Esophagus squamous epithelium (tissue), 5 donors: ENCODE measurements around the gene BRMS1L. TPM values are rescaled to one million over a fixed set of nuclear protein-coding genes. Genes with fewer than 3 reads are reported as not detected.

Source experiments
- DNase-seq: peaks from one replicate; lab custom pipeline; 2025; lab: John Stamatoyannopoulos, UW
- H3K27ac ChIP-seq, 4 donors: fragments of 200-600 bp; sonication (generic); one replicate each; pipeline ENCODE4 v1.5.1; 2016 to 2019; ENCODE audit warnings: mild to moderate bottlenecking in 1 of 4
- H3K27me3 ChIP-seq, 4 donors: fragments of 200-600 bp; sonication (generic); 1 replicate in 3 of 4; 2 replicates in 1 of 4; pipeline versions ENCODE4 v1.5.1 to v1.6.0; 2017 to 2021; ENCODE audit warnings: antibody characterized with exemption in 1 of 4
- H3K36me3 ChIP-seq, 3 donors: fragments of 200-600 bp; sonication (generic); one replicate each; pipeline ENCODE4 v1.5.1; 2016 to 2019
- H3K4me1 ChIP-seq, 3 donors: fragments of 200-600 bp; sonication (generic); one replicate each; pipeline ENCODE4 v1.5.1; 2017 to 2019
- H3K4me3 ChIP-seq, 4 donors: fragments of 200-600 bp; sonication (generic); 1 replicate in 3 of 4; 2 replicates in 1 of 4; pipeline ENCODE4 v1.5.1; 2016 to 2019; ENCODE audit warnings: mild to moderate bottlenecking in 2 of 4, moderate library complexity in 1 of 4
- H3K9me3 ChIP-seq, 3 donors: fragments of 200-600 bp; sonication (generic); one replicate each; pipeline ENCODE4 v1.5.1; 2016 to 2019
- CTCF ChIP-seq, 6 experiments: fragments of 450-650 bp in 4 of 6; fragments of 200-600 bp in 2 of 6; sonication (generic) in 2 of 6; IDR thresholded peaks; one replicate each; pipeline ENCODE4 v1.5.1; 2016 to 2019; ENCODE audit warnings: antibody characterized with exemption in 6 of 6, mild to moderate bottlenecking in 4 of 6, moderate library complexity in 4 of 6
- POLR2A ChIP-seq, 4 donors: fragments of 450-650 bp; IDR thresholded peaks; one replicate each; pipeline ENCODE4 v1.6.1; 2017; ENCODE audit warnings: antibody characterized with exemption in 4 of 4, mild to moderate bottlenecking in 4 of 4, moderate library complexity in 3 of 4
- WGBS, 2 donors: methylation state at CpG; one replicate each; pipeline ENCODE4 v1.1.5; 2018; 5-methylcytosine and 5-hydroxymethylcytosine counted together
- intact Hi-C: fragments of 100-400 bp; cut with DNase I; formaldehyde crosslinking; loops from one replicate; pipeline ENCODE4 v1.15.0; 2022
- total RNA-seq, 4 donors: library from RNA; depleted of rRNA; stranded (reverse); fragments of >200 nt; gene quantifications; one replicate each; pipeline ENCODE4 v1.1.0, GENCODE V29; 2016
- donor health status: DM: yes; HTN: yes; CAD: no.

Gene BRMS1L
- total RNA-seq, 4 donors from 2014 or later: 2.4 to 9.0 (median 5.3) TPM

- intact Hi-C loops: no loop called here
- Histone ChIP-seq H3K27ac (no peak overlapping the region), H3K36me3 (peaks cover 0 to 42% (median 0%) of the 10 kb centered on the region in 3 donors), H3K4me1 (peaks cover 0 to 23% (median 0%) of the 10 kb centered on the region in 3 donors), H3K9me3 (peaks cover 0 to 5% (median 0%) of the 10 kb centered on the region in 3 donors), H3K4me3 (no peak overlapping the region), H3K27me3 (no peaks in the 10 kb centered on the region)
- TF ChIP-seq CTCF (IDR thresholded peaks at IDR 0.05): no peak
- WGBS, 2 donors: 88% methylated on average over 1 of the region's 1 CpG; no CpG with 5 or more reads in 1 of the 2 donors
- no peak for DNase-seq
Observed at GRCh38 chr14:35854696-35855270, 28.6 kb downstream of the BRMS1L start.

GRCh38 chr14:35855876-35856481, 29.8 kb downstream of the BRMS1L start:
- intact Hi-C loops: no loop called here
- peaks cover 0 to 5% (median 0%) of the 10 kb centered on the region in 3 donors for H3K9me3 ChIP-seq
- DNase-seq: no peak
- no peaks in the 10 kb centered on the region for H3K27me3 ChIP-seq
- H3K4me1 ChIP-seq: peaks cover 0 to 23% (median 0%) of the 10 kb centered on the region in 3 donors
- WGBS, 2 donors: 42 to 50% methylated on average over 6 of the region's 6 CpGs
- TF ChIP-seq CTCF (IDR thresholded peaks at IDR 0.05) (no peak), POLR2A (IDR thresholded peaks at IDR 0.05) (no peak)
- peaks cover 0 to 40% (median 0%) of the 10 kb centered on the region in 3 donors for H3K36me3 ChIP-seq
- H3K4me3 ChIP-seq: no peak overlapping the region
- no peak overlapping the region for H3K27ac ChIP-seq

GRCh38 chr14:35858521-35859209, 32.5 kb downstream of the BRMS1L start:
- DNase-seq: no peak
- no peak overlapping the region for H3K4me3 ChIP-seq
- H3K27ac ChIP-seq: no peak overlapping the region

DNA sequence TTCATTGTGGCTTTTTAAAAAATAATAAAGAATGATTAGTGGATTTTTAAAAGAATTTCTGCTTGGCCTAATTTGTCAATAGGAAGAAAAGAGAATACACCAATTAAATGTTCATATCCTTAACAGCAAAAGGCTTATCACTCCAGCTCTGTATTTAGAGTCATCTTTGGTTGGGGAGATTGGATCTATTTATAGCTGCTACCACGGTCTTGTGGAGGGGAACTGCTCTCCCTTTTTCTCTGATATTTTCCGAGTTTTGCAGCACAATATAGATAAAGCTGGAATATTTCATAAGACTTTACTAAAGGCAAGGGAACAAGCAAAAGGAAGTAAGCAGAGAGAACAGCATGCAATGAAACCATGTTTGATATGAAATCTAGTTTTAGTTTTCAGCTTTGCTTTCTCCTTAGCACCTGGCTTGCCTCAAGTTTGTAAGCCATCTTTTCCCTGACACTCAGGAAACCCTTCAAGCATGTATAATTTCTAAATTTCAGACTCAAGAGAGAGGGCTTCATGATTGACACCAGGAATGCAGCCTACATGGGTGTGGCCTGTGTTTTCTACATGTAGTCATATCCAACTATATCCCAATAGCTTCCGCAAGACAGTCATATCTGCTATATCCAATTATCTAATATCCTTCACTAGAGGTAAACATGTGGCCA, 35.2 kb downstream of the BRMS1L start:
- Histone ChIP-seq H3K4me3 (no peak overlapping the region), H3K36me3 (peaks cover 0 to 73% (median 0%) of the 10 kb centered on the region in 3 donors), H3K27ac (no peak overlapping the region), H3K27me3 (no peaks in the 10 kb centered on the region), H3K9me3 (no peaks in the 10 kb centered on the region), H3K4me1 (peaks cover 0 to 12% (median 0%) of the 10 kb centered on the region in 3 donors)
- no peak for TF ChIP-seq POLR2A (IDR thresholded peaks at IDR 0.05)
- TF ChIP-seq CTCF (IDR thresholded peaks at IDR 0.05): no peak
- intact Hi-C loops: no loop called here
- DNase-seq: no peak
- WGBS, 2 donors: 74 to 84% methylated on average over 3 of the region's 3 CpGs

More at GRCh38 chr14:35858521-35859209, 32.5 kb downstream of the BRMS1L start:
- Histone ChIP-seq H3K36me3 (peaks cover 0 to 47% (median 0%) of the 10 kb centered on the region in 3 donors), H3K9me3 (no peaks in the 10 kb centered on the region), H3K4me1 (peaks cover 0 to 23% (median 0%) of the 10 kb centered on the region in 3 donors), H3K27me3 (no peaks in the 10 kb centered on the region)
- 55 to 59% methylated on average over 7 of the region's 7 CpGs for WGBS, 2 donors
- intact Hi-C loops: no loop called here
- TF ChIP-seq CTCF (IDR thresholded peaks at IDR 0.05) (no peak), POLR2A (IDR thresholded peaks at IDR 0.05) (no peak)
